ENCODE data around the gene IQGAP1.
A peak's percentile ranks its signal among the peaks of the same experiment; 100 is the strongest.

IQGAP1 gene

DNA sequence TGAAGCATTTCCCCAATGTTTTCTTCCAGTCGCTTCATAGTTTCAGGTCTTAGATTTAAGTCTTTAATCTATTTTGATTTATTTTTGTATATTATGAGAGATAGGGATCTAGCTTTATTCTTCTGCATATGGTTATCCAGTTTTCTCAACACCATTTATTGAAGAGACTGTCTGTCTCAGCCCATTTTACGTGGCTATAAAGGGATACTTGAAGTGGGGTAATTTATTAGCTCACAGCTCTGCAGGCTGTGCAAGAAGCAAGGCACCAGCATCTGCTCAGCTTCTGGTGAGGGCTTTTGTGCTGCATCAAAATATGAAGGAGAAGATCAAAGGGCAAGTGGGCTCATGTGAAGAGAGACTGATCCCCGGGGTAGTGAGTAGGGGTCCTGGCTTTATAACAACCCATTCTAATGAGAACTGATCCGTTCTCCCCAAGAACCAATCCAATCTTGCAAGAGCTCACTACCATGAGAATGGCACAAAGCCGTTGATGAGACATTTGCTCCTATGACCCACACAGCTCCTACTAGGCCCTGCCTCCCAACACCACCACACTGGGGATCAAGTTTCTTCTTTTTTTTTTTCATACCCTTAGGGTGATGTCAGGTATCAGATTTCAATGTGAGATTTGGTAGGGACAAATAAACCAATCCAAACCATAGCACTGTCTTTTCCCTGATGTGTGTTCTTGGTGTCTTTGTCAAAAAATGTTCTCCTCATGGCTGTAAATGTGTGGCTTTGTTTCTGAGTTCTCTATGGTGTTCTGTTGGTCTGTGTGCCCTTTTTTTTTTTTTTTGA is 63.2 kb downstream of the IQGAP1 start (continued):
- TF ChIP-seq TRIM28 (IDR thresholded peaks at IDR 0.05; ENCODE audit: borderline replicate concordance, low read length) (no peak), ZNF311 (tag by site-specific recombination; IDR thresholded peaks at IDR 0.05; ENCODE audit: borderline replicate concordance) (no peak), HOXD13 (CRISPR knock-in tag; IDR thresholded peaks at IDR 0.05; ENCODE audit: borderline replicate concordance) (no peak), ZNF184 (tag by site-specific recombination; IDR thresholded peaks at IDR 0.05) (no peak), BCL11A (tag by site-specific recombination; IDR thresholded peaks at IDR 0.05; ENCODE audit: low read depth) (no peak), BCL11B (tag by site-specific recombination; IDR thresholded peaks at IDR 0.05; ENCODE audit: low read depth) (no peak), ZNF837 (tag by site-specific recombination; IDR thresholded peaks at IDR 0.05) (no peak), ZNF112 (tag by site-specific recombination; IDR thresholded peaks at IDR 0.05) (no peak), EGR2 (tag by site-specific recombination; IDR thresholded peaks at IDR 0.05; ENCODE audit: low read depth) (no peak), ZNF140 (tag by site-specific recombination; IDR thresholded peaks at IDR 0.05) (no peak), KLF16 (tag by site-specific recombination; IDR thresholded peaks at IDR 0.05) (no peak), ZNF394 (tag by site-specific recombination; IDR thresholded peaks at IDR 0.05; ENCODE audit: borderline replicate concordance) (no peak), ZNF324 (tag by site-specific recombination; IDR thresholded peaks at IDR 0.05) (no peak), ZNF221 (tag by site-specific recombination; IDR thresholded peaks at IDR 0.05; ENCODE audit: borderline replicate concordance) (no peak), ZNF610 (tag by site-specific recombination; IDR thresholded peaks at IDR 0.05; ENCODE audit: borderline replicate concordance) (no peak), WT1 (tag by site-specific recombination; IDR thresholded peaks at IDR 0.05) (no peak), GLI4 (tag by site-specific recombination; IDR thresholded peaks at IDR 0.05) (no peak), ZNF600 (tag by site-specific recombination; IDR thresholded peaks at IDR 0.05) (peak; percentile 81), YY1 (tag by site-specific recombination; IDR thresholded peaks at IDR 0.05) (no peak), ZNF37A (tag by site-specific recombination; IDR thresholded peaks at IDR 0.05) (no peak), ZNF776 (tag by site-specific recombination; IDR thresholded peaks at IDR 0.05; ENCODE audit: borderline replicate concordance) (no peak), ZNF792 (tag by site-specific recombination; IDR thresholded peaks at IDR 0.05) (no peak; the same call in 1 of the 2 replicates), ZNF747 (tag by site-specific recombination; IDR thresholded peaks at IDR 0.05) (no peak)
- TF ChIP-seq, protein P1, sequence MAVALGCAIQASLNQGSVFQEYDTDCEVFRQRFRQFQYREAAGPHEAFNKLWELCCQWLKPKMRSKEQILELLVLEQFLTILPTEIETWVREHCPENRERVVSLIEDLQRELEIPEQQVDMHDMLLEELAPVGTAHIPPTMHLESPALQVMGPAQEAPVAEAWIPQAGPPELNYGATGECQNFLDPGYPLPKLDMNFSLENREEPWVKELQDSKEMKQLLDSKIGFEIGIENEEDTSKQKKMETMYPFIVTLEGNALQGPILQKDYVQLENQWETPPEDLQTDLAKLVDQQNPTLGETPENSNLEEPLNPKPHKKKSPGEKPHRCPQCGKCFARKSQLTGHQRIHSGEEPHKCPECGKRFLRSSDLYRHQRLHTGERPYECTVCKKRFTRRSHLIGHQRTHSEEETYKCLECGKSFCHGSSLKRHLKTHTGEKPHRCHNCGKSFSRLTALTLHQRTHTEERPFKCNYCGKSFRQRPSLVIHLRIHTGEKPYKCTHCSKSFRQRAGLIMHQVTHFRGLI (tag by site-specific recombination; IDR thresholded peaks at IDR 0.05), result no peak
- TF ChIP-seq, protein P2, sequence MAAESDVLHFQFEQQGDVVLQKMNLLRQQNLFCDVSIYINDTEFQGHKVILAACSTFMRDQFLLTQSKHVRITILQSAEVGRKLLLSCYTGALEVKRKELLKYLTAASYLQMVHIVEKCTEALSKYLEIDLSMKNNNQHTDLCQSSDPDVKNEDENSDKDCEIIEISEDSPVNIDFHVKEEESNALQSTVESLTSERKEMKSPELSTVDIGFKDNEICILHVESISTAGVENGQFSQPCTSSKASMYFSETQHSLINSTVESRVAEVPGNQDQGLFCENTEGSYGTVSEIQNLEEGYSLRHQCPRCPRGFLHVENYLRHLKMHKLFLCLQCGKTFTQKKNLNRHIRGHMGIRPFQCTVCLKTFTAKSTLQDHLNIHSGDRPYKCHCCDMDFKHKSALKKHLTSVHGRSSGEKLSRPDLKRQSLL (tag by site-specific recombination; IDR thresholded peaks at IDR 0.05), result no peak
- TF ChIP-seq, protein P3, sequence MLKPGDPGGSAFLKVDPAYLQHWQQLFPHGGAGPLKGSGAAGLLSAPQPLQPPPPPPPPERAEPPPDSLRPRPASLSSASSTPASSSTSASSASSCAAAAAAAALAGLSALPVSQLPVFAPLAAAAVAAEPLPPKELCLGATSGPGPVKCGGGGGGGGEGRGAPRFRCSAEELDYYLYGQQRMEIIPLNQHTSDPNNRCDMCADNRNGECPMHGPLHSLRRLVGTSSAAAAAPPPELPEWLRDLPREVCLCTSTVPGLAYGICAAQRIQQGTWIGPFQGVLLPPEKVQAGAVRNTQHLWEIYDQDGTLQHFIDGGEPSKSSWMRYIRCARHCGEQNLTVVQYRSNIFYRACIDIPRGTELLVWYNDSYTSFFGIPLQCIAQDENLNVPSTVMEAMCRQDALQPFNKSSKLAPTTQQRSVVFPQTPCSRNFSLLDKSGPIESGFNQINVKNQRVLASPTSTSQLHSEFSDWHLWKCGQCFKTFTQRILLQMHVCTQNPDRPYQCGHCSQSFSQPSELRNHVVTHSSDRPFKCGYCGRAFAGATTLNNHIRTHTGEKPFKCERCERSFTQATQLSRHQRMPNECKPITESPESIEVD (tag by site-specific recombination; IDR thresholded peaks at IDR 0.05), result peak; percentile 6; the same call in 1 of the 2 replicates
- TF ChIP-seq, protein P4, sequence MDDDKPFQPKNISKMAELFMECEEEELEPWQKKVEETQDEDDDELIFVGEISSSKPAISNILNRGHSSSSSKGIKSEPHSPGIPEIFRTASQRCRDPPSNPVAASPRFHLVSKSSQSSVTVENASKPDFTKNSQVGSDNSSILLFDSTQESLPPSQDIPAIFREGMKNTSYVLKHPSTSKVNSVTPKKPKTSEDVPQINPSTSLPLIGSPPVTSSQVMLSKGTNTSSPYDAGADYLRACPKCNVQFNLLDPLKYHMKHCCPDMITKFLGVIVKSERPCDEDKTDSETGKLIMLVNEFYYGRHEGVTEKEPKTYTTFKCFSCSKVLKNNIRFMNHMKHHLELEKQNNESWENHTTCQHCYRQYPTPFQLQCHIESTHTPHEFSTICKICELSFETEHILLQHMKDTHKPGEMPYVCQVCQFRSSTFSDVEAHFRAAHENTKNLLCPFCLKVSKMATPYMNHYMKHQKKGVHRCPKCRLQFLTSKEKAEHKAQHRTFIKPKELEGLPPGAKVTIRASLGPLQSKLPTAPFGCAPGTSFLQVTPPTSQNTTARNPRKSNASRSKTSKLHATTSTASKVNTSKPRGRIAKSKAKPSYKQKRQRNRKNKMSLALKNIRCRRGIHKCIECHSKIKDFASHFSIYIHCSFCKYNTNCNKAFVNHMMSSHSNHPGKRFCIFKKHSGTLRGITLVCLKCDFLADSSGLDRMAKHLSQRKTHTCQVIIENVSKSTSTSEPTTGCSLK (tag by site-specific recombination; IDR thresholded peaks at IDR 0.05), result no peak
- TF ChIP-seq, protein P5, sequence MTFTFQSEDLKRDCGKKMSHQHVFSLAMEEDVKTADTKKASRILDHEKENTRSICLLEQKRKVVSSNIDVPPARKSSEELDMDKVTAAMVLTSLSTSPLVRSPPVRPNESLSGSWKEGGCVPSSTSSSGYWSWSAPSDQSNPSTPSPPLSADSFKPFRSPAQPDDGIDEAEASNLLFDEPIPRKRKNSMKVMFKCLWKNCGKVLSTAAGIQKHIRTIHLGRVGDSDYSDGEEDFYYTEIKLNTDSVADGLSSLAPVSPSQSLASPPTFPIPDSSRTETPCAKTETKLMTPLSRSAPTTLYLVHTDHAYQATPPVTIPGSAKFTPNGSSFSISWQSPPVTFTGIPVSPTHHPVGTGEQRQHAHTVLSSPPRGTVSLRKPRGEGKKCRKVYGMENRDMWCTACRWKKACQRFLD (tag by site-specific recombination; IDR thresholded peaks at IDR 0.05), result no peak
- TF ChIP-seq, protein P6, sequence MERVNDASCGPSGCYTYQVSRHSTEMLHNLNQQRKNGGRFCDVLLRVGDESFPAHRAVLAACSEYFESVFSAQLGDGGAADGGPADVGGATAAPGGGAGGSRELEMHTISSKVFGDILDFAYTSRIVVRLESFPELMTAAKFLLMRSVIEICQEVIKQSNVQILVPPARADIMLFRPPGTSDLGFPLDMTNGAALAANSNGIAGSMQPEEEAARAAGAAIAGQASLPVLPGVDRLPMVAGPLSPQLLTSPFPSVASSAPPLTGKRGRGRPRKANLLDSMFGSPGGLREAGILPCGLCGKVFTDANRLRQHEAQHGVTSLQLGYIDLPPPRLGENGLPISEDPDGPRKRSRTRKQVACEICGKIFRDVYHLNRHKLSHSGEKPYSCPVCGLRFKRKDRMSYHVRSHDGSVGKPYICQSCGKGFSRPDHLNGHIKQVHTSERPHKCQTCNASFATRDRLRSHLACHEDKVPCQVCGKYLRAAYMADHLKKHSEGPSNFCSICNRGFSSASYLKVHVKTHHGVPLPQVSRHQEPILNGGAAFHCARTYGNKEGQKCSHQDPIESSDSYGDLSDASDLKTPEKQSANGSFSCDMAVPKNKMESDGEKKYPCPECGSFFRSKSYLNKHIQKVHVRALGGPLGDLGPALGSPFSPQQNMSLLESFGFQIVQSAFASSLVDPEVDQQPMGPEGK (tag by site-specific recombination; IDR thresholded peaks at IDR 0.05), result 0 out of 2 replicates have a peak, but pooled peaks have one; percentile 15

Measured in HEK293 (cell line).